PC-9 (cell line): ENCODE results near the gene NAGLU. TPM values are rescaled to one million over a fixed set of nuclear protein-coding genes. Genes with fewer than 3 reads are reported as not detected.
"Not testable (repeated sequence)": the region's sequence is repeated elsewhere in the genome, so short reads cannot be mapped to it uniquely, and the experiment has no call there.

Experiments used
- BruUV-seq: library from RNA; stranded (reverse); fragments of 400-500 nt; replicated peaks from 2 replicates; lab custom pipeline; 2021; lab: Mats Ljungman, UMichigan
- CTCF ChIA-PET: fragments of 300-600 bp; sonication (Branson Sonifier 250); formaldehyde crosslinking; loops from one replicate; lab custom pipeline; 2022; ENCODE audit warnings: antibody characterized with exemption; lab: Charles Lee
- POLR2A ChIA-PET: fragments of 300-600 bp; sonication (Branson Sonifier 250); formaldehyde crosslinking; loops from one replicate; lab custom pipeline; 2022; ENCODE audit warnings: antibody characterized with exemption; ENCODE audit not compliant: unreplicated experiment; lab: Charles Lee
- DNase-seq, 2 experiments: peaks; one replicate each; pipeline versions ENCODE4 v3.0.0 to v3.0.0-alpha.2; 2015 to 2022; ENCODE audit warnings: mixed read lengths in 1 of 2
- H2AFZ ChIP-seq: fragments of 200-600 bp; sonication (generic); 2 replicates; pipeline ENCODE4 v1.8.1; 2017; ENCODE audit warnings: antibody characterized with exemption
- H3F3A ChIP-seq: fragments of 200-600 bp; sonication (generic); 2 replicates; pipeline ENCODE4 v1.8.1; 2017; ENCODE audit warnings: antibody characterized with exemption, mild to moderate bottlenecking, low read depth; ENCODE audit not compliant: insufficient read depth
- H3K27ac ChIP-seq: fragments of 200-600 bp; sonication (generic); 2 replicates; pipeline ENCODE4 v1.6.1; 2016; ENCODE audit warnings: mixed run types
- H3K27me3 ChIP-seq: fragments of 200-600 bp; sonication (generic); 2 replicates; pipeline ENCODE4 v1.6.1; 2016; ENCODE audit warnings: low read depth, mixed run types; ENCODE audit not compliant: insufficient read depth
- H3K36me3 ChIP-seq: fragments of 200-600 bp; sonication (generic); 2 replicates; pipeline ENCODE4 v1.6.1; 2016; ENCODE audit warnings: low read depth, mixed run types
- H3K4me1 ChIP-seq: fragments of 200-600 bp; sonication (generic); replicated peaks from 2 replicates; pipeline ENCODE4 v1.6.1; 2016; ENCODE audit warnings: mixed run types; ENCODE audit not compliant: insufficient read depth
- H3K4me2 ChIP-seq: fragments of 200-600 bp; sonication (generic); 2 replicates; pipeline ENCODE4 v1.6.1; 2017; ENCODE audit warnings: mixed run types
- H3K4me3 ChIP-seq: fragments of 200-600 bp; sonication (generic); 2 replicates; pipeline ENCODE4 v1.6.1; 2016; ENCODE audit warnings: mixed run types
- H3K79me2 ChIP-seq: fragments of 200-600 bp; sonication (generic); 2 replicates; pipeline ENCODE4 v1.6.1; 2017; ENCODE audit warnings: low read depth, mixed run types
- H3K9me2 ChIP-seq: fragments of 200-600 bp; sonication (generic); 2 replicates; pipeline ENCODE4 v1.8.1; 2017; ENCODE audit warnings: mild to moderate bottlenecking; ENCODE audit not compliant: insufficient read depth
- H3K9me3 ChIP-seq: fragments of 200-600 bp; sonication (generic); 2 replicates; pipeline ENCODE4 v1.8.1; 2016; ENCODE audit warnings: low read depth; ENCODE audit not compliant: insufficient read depth
- H4K20me1 ChIP-seq: fragments of 200-600 bp; sonication (generic); 2 replicates; pipeline ENCODE4 v1.8.1; 2017; ENCODE audit not compliant: insufficient read depth
- CTCF ChIP-seq: fragments of 200-600 bp; sonication (generic); conservative IDR thresholded peaks from 2 replicates; pipeline ENCODE4 v1.6.1; 2017; ENCODE audit warnings: mixed run types, antibody characterized with exemption, mild to moderate bottlenecking, moderate library complexity
- EZH2 ChIP-seq: fragments of 200-600 bp; sonication (generic); IDR thresholded peaks from 2 replicates; pipeline ENCODE4 v1.8.0; 2017; ENCODE audit warnings: antibody characterized with exemption, low read depth
- intact Hi-C: fragments of 100-400 bp; cut with micrococcal nuclease; formaldehyde crosslinking; loops from one replicate; pipeline ENCODE4 v1.10.0; 2022; ENCODE audit not compliant: unreplicated experiment
- total RNA-seq: library from RNA; stranded (reverse); gene quantifications from 2 replicates; pipeline ENCODE4 v1.2.3, GENCODE V29; 2021

The NAGLU gene
- total RNA-seq, 1 experiment from 2014 or later = 18.2 TPM

GRCh38 chr17:42555961-42556617 lies 20.0 kb downstream of the NAGLU start:
- H3K36me3 ChIP-seq, H3K9me2 ChIP-seq, H2AFZ ChIP-seq, DNase-seq, BruUV-seq, CTCF ChIA-PET, H3K4me1 ChIP-seq, H4K20me1 ChIP-seq, H3K27me3 ChIP-seq, H3K9me3 ChIP-seq, H3K27ac ChIP-seq, intact Hi-C loops: not testable (repeated sequence)
- Histone ChIP-seq H3K79me2 (peaks cover 24% of the 10 kb centered on the region), H3F3A (peaks cover 20% of the 10 kb centered on the region; the same call in 1 of the 2 replicates), H3K4me2 (peak overlapping the region; percentile 98; the same call in 1 of the 2 replicates), H3K4me3 (peak overlapping the region; percentile 99; the same call in 1 of the 2 replicates)
- TF ChIP-seq CTCF = 0 out of 2 replicates have a peak, but pooled peaks have one; percentile 20
- POLR2A ChIA-PET = interaction anchor here (0.7 kb wide), 1 partner anchor 152 kb away, joined by 5 read pairs; no protein-coding TSS in a partner anchor

GRCh38 chr17:42559075-42559474 lies 23.0 kb downstream of the NAGLU start:
- no TSS peak for BruUV-seq
- Histone ChIP-seq H3K27me3 (no peaks in the 10 kb centered on the region), H3K79me2 (peaks cover 42% of the 10 kb centered on the region), H2AFZ (no peak overlapping the region), H3K4me1 (peaks cover 16% of the 10 kb centered on the region), H3K9me3 (no peaks in the 10 kb centered on the region), H3K4me3 (no peak overlapping the region), H3F3A (peaks cover 39% of the 10 kb centered on the region; the same call in 1 of the 2 replicates), H3K4me2 (no peak overlapping the region), H3K9me2 (no peaks in the 10 kb centered on the region), H4K20me1 (no peaks in the 10 kb centered on the region), H3K27ac (no peak overlapping the region), H3K36me3 (no peaks in the 10 kb centered on the region)
- intact Hi-C loops = no loop called here
- DNase-seq = no peak
- ChIA-PET POLR2A (no interaction called here), CTCF (no interaction called here)
- TF ChIP-seq CTCF = no peak
- TF ChIP-seq EZH2 = no peak

GRCh38 chr17:42560246-42560645 lies 24.2 kb downstream of the NAGLU start:
- Histone ChIP-seq H2AFZ (no peak overlapping the region), H3K9me2 (no peaks in the 10 kb centered on the region), H3K9me3 (no peaks in the 10 kb centered on the region), H3F3A (peaks cover 50% of the 10 kb centered on the region), H3K27me3 (no peaks in the 10 kb centered on the region), H3K4me1 (peaks cover 22% of the 10 kb centered on the region), H3K79me2 (peaks cover 44% of the 10 kb centered on the region), H3K36me3 (peaks cover 7% of the 10 kb centered on the region), H3K27ac (no peak overlapping the region), H4K20me1 (no peaks in the 10 kb centered on the region), H3K4me3 (no peak overlapping the region), H3K4me2 (no peak overlapping the region)
- no peak for DNase-seq
- intact Hi-C loops = no loop called here
- TF ChIP-seq CTCF (no peak), EZH2 (no peak)
- BruUV-seq = no TSS peak
- ChIA-PET CTCF (interaction anchor here (0.6 kb wide), 1 partner anchor 30 kb away, joined by 6 read pairs; no protein-coding TSS in a partner anchor), POLR2A (interaction anchor here (0.7 kb wide), 1 partner anchor 581 kb away, joined by 3 read pairs; no protein-coding TSS in a partner anchor)
